Mucosa of stomach (tissue), 1 donor: ENCODE data around the gene CACNG8.

Experiments
- H3K27me3 ChIP-seq: one replicate; pipeline ENCODE4 v1.7.0; 2013; ENCODE audit warnings: mild to moderate bottlenecking, low read length; ENCODE audit not compliant: control insufficient read depth, insufficient read depth
- H3K36me3 ChIP-seq: one replicate; pipeline ENCODE4 v1.7.0; 2013; ENCODE audit warnings: low read length; ENCODE audit not compliant: control insufficient read depth, insufficient read depth
- H3K4me1 ChIP-seq: one replicate; pipeline ENCODE4 v1.7.0; 2013; ENCODE audit warnings: mild to moderate bottlenecking, low read length; ENCODE audit not compliant: control insufficient read depth, insufficient read depth
- H3K4me3 ChIP-seq: one replicate; pipeline ENCODE4 v1.7.0; 2013; ENCODE audit warnings: low read length
- H3K9ac ChIP-seq: one replicate; pipeline ENCODE4 v1.7.0; 2013; ENCODE audit warnings: mild to moderate bottlenecking, low read length, moderate library complexity
- H3K9me3 ChIP-seq: one replicate; pipeline ENCODE4 v1.7.0; 2013; ENCODE audit warnings: mild to moderate bottlenecking, low read length, moderate library complexity; ENCODE audit not compliant: control insufficient read depth
- donor health status: Pancreatic carcinoma.

CACNG8 gene

DNA sequence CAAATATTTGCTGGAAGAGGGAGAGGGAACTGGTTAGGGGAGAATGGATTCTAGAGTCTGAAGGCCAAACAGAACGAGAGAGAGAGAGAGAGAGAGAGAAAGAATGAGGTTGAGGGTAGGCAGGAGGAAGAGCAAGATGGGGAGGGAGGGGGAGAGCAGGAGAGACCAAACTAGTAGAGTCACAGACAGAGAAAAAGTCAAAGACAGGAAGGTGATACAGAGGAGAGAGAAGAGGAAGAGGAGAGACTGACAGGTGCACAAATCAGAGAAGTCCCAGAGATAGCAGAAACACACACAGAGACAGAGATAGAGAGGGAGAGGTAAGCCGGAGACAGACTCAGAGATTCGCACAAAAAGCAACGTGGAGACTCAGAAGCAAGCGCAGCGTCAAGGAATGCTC, 23.1 kb downstream of the CACNG8 start:
- Histone ChIP-seq H3K4me1 (peaks cover 9% of the 10 kb centered on the region), H3K9me3 (no peaks in the 10 kb centered on the region), H3K36me3 (no peaks in the 10 kb centered on the region), H3K9ac (no peak overlapping the region), H3K4me3 (no peak overlapping the region), H3K27me3 (peaks cover 28% of the 10 kb centered on the region)

DNA sequence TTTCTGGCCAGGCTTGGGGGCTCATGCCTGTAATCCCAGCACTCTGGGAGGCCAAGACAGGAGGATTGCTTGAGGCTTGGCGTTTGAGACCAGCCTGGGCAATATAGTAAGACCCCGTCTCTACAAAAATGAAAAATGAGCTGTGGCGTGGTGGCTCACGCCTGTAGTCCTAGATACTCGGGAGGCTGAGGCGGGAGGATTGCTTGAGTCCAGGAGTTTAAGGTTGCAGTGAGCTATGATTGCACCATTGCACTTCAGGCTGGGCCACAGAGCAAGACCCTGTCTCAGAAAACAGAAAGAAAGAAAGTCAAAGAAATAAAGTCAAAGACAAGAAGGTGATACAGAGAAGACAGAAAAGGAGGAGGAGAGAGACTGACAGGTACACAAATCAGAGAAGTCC, 26.2 kb downstream of the CACNG8 start:
- Histone ChIP-seq H3K9ac (no peak overlapping the region), H3K36me3 (no peaks in the 10 kb centered on the region), H3K9me3 (no peaks in the 10 kb centered on the region), H3K4me1 (peaks cover 3% of the 10 kb centered on the region), H3K4me3 (no peak overlapping the region), H3K27me3 (peaks cover 33% of the 10 kb centered on the region)

DNA sequence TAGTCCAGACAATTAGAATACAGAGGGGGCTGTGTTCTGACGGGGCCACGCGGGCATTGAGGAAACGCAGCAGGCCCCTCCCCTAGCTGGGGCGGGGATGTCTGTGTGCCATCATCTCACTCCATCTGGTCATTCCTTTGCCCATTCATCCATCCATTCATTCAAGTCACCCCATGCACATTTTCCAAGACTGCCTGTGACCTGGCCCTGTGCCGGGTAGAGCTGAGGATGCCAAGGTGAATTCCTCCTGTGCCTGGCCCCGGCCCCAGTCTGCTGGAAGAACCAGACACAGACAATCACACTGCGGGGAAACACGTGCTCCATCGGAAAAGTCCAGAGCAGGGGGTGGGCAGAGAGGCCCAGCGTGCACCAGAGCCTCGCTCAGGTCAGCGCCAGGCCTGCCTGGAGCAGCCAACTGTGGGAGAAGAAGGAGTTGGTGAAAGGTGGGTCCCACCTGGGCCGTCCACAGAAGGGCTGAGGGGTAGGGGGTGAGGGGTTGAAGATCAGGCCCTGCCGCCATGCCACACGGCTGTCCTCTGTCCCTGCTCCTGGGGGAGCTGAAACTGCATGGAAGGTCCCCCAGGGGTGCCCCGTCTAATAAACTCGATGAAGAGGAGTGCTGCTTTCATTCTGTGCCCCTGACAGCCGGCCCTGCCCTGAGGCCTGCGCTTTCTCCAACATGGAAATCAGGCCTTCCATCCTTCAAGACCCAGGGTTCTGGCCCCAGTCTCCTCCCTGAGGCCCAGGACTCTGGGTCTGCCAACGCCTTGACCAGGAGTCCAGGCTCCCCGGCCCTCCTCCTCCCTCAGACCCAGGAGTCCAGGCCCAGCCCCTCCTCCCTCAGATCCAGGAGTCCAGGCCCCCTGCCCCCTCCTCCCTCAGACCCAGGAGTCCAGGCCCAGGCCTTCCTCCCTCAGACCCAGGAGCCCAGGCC, 27.1 kb downstream of the CACNG8 start:
- Histone ChIP-seq H3K9me3 (no peaks in the 10 kb centered on the region), H3K4me3 (no peak overlapping the region), H3K4me1 (peaks cover 3% of the 10 kb centered on the region), H3K9ac (no peak overlapping the region), H3K27me3 (peaks cover 40% of the 10 kb centered on the region), H3K36me3 (no peaks in the 10 kb centered on the region)

DNA sequence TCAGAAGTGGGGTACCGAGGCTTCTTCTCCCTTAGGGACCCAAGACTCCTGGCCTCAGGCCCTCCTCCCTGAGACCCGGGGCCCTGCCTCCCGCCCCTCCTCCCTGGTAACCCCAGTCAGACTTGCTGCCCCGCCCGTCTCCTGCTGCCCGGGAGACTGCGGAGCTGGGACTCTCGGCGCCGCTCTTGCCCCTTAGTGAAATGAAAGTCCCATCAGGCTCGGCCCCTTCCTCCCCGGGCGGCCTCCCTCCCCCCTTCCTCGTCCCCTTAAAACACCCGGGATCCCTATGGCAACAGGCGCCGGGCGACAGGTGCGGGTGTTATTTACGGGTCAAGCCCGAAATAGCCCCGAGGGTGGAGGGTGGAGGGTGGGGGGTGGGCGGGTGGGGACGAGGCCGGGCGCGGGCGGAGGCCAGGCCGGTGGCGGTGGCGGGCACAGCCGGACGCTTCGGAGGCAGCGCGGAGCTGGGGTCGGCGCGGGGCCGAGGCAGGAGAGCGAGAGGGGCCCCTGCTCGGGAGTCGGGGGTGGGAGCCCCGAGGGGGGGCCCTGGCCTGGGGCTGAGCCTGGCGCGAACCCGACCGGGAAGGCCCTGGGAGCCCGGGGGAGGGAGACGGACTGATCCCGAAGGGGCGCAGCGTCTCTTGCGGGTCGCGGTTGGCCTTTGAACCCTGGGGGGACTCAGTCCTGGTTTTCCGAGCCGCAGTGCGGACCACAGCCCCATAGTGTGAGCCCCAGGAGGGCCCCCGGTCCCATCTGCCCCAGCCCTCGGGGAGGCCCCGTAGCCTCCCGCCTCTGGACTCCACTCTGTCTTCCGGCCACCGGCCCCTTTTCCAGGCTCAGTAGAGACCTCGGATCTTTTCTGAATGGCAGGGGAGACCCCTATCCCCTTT, 28.7 kb downstream of the CACNG8 start, which contains the start of gene CACNG6:
Gene CACNG6, plus strand, starts transcription at position 414 of the 890 bp plus-strand sequence. CDS start 1,241 bp downstream, outside the sequence.
- Histone ChIP-seq H3K9me3 (no peaks in the 10 kb centered on the region), H3K4me1 (peaks cover 3% of the 10 kb centered on the region), H3K9ac (no peak within 1 kb of the TSS), H3K36me3 (no peaks in the 10 kb centered on the region), H3K27me3 (peaks cover 40% of the 10 kb centered on the region), H3K4me3 (no peak within 1 kb of the TSS)

DNA sequence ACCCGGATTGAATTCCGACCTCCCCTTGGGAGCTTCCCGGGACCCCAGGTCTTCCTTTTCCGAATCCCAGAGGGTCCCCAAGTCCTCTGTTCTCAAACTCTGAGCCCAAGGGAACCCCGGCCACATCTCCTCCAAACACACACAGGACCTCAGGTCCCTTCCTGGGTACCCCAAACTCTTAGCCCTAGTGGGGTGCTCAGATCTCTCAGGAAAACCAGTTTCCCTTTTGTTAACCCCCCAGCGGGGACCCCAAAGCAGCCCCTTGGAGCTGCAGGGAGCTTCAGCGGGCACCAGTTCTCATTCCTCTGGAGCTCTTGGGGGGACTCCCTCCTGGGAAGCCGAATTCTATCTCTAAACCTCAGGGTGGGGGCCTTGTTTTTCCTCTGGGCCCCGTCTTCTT, 29.5 kb downstream of the CACNG8 start:
- Histone ChIP-seq H3K9me3 (no peaks in the 10 kb centered on the region), H3K36me3 (no peaks in the 10 kb centered on the region), H3K9ac (no peak overlapping the region), H3K4me3 (no peak overlapping the region), H3K4me1 (peaks cover 3% of the 10 kb centered on the region), H3K27me3 (peaks cover 40% of the 10 kb centered on the region)

DNA sequence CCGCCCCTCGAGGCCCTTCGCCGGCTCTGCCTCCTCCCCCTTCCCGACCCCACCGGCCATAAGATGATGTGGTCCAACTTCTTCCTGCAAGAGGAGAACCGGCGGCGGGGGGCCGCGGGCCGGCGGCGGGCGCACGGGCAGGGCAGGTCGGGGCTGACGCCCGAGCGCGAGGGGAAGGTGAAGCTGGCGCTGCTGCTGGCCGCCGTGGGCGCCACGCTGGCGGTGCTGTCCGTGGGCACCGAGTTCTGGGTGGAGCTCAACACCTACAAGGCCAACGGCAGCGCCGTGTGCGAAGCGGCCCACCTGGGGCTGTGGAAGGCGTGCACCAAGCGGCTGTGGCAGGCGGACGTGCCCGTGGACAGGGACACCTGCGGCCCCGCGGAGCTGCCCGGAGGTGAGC, 30.1 kb downstream of the CACNG8 start:
- Histone ChIP-seq H3K27me3 (peaks cover 41% of the 10 kb centered on the region), H3K4me1 (peaks cover 3% of the 10 kb centered on the region)

DNA sequence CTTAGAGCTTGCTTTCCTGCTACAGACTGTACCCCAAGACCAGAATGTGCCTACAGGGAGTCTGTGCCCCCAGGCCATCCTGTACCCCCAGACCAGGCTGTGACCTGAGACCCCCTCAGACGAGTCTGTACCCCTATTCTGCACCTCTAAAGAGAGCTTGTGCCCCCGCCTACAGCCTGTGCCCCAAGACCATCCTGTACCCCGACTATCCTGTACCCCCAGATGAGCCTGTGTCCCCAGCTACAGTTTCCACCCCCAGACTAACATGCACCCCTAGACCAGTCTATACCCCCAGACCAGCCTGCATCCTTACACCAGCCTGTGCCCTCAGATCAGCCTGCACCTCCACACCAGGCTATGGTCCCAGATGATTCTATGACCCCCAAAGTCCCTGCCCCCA, 30.7 kb downstream of the CACNG8 start:
- Histone ChIP-seq H3K9ac (no peak overlapping the region), H3K9me3 (no peaks in the 10 kb centered on the region), H3K36me3 (no peaks in the 10 kb centered on the region), H3K4me3 (no peak overlapping the region), H3K4me1 (peaks cover 3% of the 10 kb centered on the region), H3K27me3 (peaks cover 44% of the 10 kb centered on the region)

More for the DNA sequence above, 30.1 kb downstream of the CACNG8 start:
- Histone ChIP-seq H3K9ac (no peak overlapping the region), H3K36me3 (no peaks in the 10 kb centered on the region), H3K4me3 (no peak overlapping the region), H3K9me3 (no peaks in the 10 kb centered on the region)

DNA sequence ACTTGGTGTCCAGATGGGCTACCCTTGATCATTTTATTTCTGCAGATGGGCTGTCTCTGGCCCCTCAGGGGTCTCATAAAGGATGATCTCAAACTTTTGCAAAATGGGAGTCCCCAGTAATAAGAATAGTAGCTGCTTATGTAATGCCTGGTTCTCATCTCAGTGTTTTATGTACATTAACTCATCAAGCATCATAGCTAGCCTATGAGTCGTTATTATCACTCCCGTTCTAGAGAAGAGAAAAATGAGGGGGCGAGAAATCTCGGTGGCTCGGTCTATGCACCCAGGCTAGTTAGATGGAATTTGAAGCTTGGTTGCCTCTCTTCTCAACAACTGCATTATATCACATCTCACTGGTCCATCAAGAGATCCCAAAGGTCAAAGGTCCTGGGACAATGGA, 32.1 kb downstream of the CACNG8 start:
- H3K4me1 ChIP-seq, result peaks cover 3% of the 10 kb centered on the region
- no peaks in the 10 kb centered on the region for H3K9me3 ChIP-seq
- H3K9ac ChIP-seq, result no peak overlapping the region
- no peak overlapping the region for H3K4me3 ChIP-seq
- no peaks in the 10 kb centered on the region for H3K36me3 ChIP-seq
- H3K27me3 ChIP-seq, result peaks cover 48% of the 10 kb centered on the region

DNA sequence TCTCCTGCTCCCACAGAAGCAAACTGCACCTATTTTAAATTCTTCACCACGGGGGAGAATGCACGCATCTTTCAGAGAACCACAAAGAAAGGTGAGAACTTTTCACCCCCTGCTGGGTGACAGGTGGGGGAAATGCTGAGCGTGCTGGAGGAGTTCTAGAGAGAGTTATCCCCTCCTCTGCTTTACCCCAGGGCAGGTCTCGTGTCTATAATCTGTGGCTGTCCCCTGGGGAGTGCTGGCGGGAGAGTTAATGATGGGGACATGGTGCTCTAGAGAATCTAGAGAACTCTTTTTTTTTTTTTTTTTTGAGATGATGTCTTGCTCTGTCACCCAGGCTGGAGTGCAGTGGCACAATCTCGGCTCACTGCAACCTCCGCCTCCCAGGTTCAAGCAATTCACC, 35.5 kb downstream of the CACNG8 start:
- no peak overlapping the region for H3K4me3 ChIP-seq
- no peaks in the 10 kb centered on the region for H3K9me3 ChIP-seq
- no peaks in the 10 kb centered on the region for H3K36me3 ChIP-seq
- H3K9ac ChIP-seq, result no peak overlapping the region
- no peaks in the 10 kb centered on the region for H3K4me1 ChIP-seq
- H3K27me3 ChIP-seq, result peaks cover 38% of the 10 kb centered on the region

DNA sequence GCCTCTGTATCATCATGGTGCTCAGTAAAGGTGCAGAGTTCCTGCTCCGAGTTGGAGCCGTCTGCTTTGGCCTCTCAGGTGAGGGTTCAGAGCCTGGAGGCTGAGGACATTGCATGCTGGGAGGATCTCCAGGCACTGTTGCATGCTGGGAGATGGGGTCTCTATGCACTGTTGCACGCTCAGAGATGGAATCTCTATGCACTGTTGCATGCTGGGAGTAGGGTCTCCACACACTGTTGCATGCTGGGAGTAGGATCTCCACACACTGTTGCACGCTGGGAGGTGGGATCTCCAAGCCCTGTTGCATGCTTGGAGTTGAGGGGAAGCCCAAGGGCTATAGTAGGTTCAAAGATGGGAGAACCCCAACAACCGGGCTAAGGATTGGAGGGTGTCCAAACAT, 37.0 kb downstream of the CACNG8 start:
- no peak overlapping the region for H3K9ac ChIP-seq
- no peak overlapping the region for H3K4me3 ChIP-seq
- H3K36me3 ChIP-seq, result no peaks in the 10 kb centered on the region
- H3K27me3 ChIP-seq, result peaks cover 23% of the 10 kb centered on the region
- no peaks in the 10 kb centered on the region for H3K4me1 ChIP-seq
- no peaks in the 10 kb centered on the region for H3K9me3 ChIP-seq

DNA sequence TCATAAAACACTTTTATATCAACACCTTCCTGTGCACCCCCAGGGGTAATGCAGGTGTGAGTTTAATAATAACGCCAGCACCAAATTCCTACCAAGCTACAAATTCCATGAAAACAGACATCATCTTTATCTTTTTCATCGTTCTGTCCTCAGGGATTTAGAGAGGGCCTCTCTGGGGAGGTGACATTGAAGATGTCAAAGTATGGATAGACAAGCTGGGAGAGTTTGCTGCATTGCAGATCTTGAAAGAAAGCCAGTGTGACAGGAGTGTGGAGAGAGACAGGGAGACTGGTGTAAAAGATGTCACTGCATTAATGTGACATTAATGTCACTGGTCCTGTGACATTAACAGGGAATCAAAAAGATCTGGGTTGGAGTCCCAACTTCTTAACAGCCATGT, 38.8 kb downstream of the CACNG8 start:
- Histone ChIP-seq H3K9me3 (no peaks in the 10 kb centered on the region), H3K9ac (no peak overlapping the region), H3K27me3 (peaks cover 23% of the 10 kb centered on the region)

More for the DNA sequence above, 38.8 kb downstream of the CACNG8 start:
- no peaks in the 10 kb centered on the region for H3K4me1 ChIP-seq
- no peaks in the 10 kb centered on the region for H3K36me3 ChIP-seq
- no peak overlapping the region for H3K4me3 ChIP-seq
